RWPE2 (cell line): ENCODE data around the gene ACSF3.
A peak's percentile ranks its signal among the peaks of the same experiment; 100 is the strongest.

Source experiments
- ATAC-seq: fragments of 200-7000 bp; cut with Tn5 transposase; 3 replicates; pipeline ENCODE4 v1.9.1; 2021; ENCODE audit warnings: low read depth
- DNase-seq: peaks from one replicate; pipeline ENCODE4 v3.0.0-alpha.2; 2020; ENCODE audit warnings: low spot score
- H3K27ac ChIP-seq: fragments of 450-650 bp; 2 replicates; pipeline ENCODE4 v1.5.1; 2017; ENCODE audit warnings: mild to moderate bottlenecking; ENCODE audit not compliant: poor library complexity, severe bottlenecking
- H3K27me3 ChIP-seq: fragments of 250-450 bp; sonication (Bioruptor Pico); 2 replicates; pipeline ENCODE4 v1.5.1; 2021; ENCODE audit warnings: mild to moderate bottlenecking, moderate library complexity; ENCODE audit not compliant: insufficient read depth, poor library complexity, severe bottlenecking
- H3K36me3 ChIP-seq: fragments of 250-450 bp; sonication (Bioruptor Pico); 2 replicates; pipeline ENCODE4 v1.5.1; 2020; ENCODE audit warnings: low read depth, mild to moderate bottlenecking, moderate library complexity
- H3K4me1 ChIP-seq: fragments of 250-450 bp; sonication (Bioruptor Pico); 2 replicates; pipeline ENCODE4 v1.5.1; 2021; ENCODE audit warnings: mild to moderate bottlenecking, moderate library complexity; ENCODE audit not compliant: insufficient read depth, poor library complexity, severe bottlenecking
- H3K4me3 ChIP-seq: fragments of 250-450 bp; sonication (Bioruptor Pico); 2 replicates; pipeline ENCODE4 v1.5.1; 2021; ENCODE audit warnings: mild to moderate bottlenecking, moderate library complexity; ENCODE audit not compliant: severe bottlenecking
- H3K9me3 ChIP-seq: fragments of 250-450 bp; sonication (Bioruptor Pico); 2 replicates; pipeline ENCODE4 v1.5.1; 2021; ENCODE audit warnings: mild to moderate bottlenecking, moderate library complexity; ENCODE audit not compliant: severe bottlenecking
- CTCF ChIP-seq: fragments of 450-650 bp; IDR thresholded peaks from one replicate; pipeline ENCODE4 v1.5.1; 2017; ENCODE audit warnings: mild to moderate bottlenecking, moderate library complexity; ENCODE audit not compliant: poor library complexity, severe bottlenecking

The ACSF3 gene

GRCh38 chr16:89046491-89046890 lies 47.2 kb upstream of the ACSF3 start:
- H3K27me3 ChIP-seq = peaks cover 11% of the 10 kb centered on the region
- no peak for TF ChIP-seq CTCF
- no peaks in the 10 kb centered on the region for H3K9me3 ChIP-seq
- DNase-seq = peak; percentile 42
- H3K4me3 ChIP-seq = no peak overlapping the region
- no peaks in the 10 kb centered on the region for H3K36me3 ChIP-seq
- no peaks in the 10 kb centered on the region for H3K4me1 ChIP-seq
- no peak for ATAC-seq
- no peak overlapping the region for H3K27ac ChIP-seq

GRCh38 chr16:89047331-89048089 lies 46.1 kb upstream of the ACSF3 start:
- H3K27me3 ChIP-seq = peaks cover 11% of the 10 kb centered on the region
- peak; percentile 60 for DNase-seq
- H3K4me1 ChIP-seq = no peaks in the 10 kb centered on the region
- no peak overlapping the region for H3K4me3 ChIP-seq
- TF ChIP-seq CTCF = no peak
- no peak for ATAC-seq
- H3K36me3 ChIP-seq = no peaks in the 10 kb centered on the region
- H3K9me3 ChIP-seq = no peaks in the 10 kb centered on the region
- H3K27ac ChIP-seq = no peak overlapping the region

- ATAC-seq = no peak
- no peak overlapping the region for H3K4me3 ChIP-seq
Observed at GRCh38 chr16:89048090-89048725, 45.4 kb upstream of the ACSF3 start.

DNA sequence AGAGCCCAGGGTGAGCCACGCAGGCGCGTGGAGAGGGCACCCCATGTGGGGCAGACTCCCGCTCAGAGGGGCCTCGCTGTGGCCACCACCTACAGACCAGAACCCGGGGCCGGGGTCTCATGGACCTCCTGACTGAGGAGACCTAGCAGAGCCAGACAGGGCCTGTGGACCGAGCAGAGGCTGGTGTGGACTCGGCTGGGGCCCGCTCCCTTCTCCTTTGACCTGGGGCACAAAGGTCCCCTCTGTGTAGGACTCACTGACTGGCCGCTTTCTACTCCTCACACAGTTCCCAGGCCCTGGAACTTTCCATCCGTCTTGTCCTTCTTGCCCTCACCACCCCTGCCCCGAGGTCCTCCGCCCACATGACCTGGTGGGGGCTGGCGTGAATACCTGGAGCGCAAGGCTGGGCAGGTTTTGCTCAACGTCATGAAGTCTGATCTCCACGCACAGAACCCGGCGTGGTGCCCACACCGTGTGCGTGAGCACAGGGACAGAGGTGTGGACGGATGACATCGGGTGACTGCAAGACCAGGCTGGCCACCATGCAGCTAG lies 44.7 kb upstream of the ACSF3 start:
- peaks cover 11% of the 10 kb centered on the region for H3K27me3 ChIP-seq
- H3K4me3 ChIP-seq = no peak overlapping the region
- no peak for TF ChIP-seq CTCF
- ATAC-seq (no peak), DNase-seq (peak; percentile 71)
- H3K36me3 ChIP-seq = no peaks in the 10 kb centered on the region
- no peak overlapping the region for H3K27ac ChIP-seq
- H3K9me3 ChIP-seq = no peaks in the 10 kb centered on the region
- H3K4me1 ChIP-seq = no peaks in the 10 kb centered on the region

More at GRCh38 chr16:89048090-89048725, 45.4 kb upstream of the ACSF3 start:
- DNase-seq = peak; percentile 48
- Histone ChIP-seq H3K27me3 (peaks cover 11% of the 10 kb centered on the region), H3K9me3 (no peaks in the 10 kb centered on the region), H3K4me1 (no peaks in the 10 kb centered on the region), H3K27ac (no peak overlapping the region), H3K36me3 (no peaks in the 10 kb centered on the region)
- no peak for TF ChIP-seq CTCF
